HL-60 (cell line): Measurements from ENCODE around the gene LIN52.

Experiments used
- DNase-seq, 2 experiments: peaks; one replicate each; pipeline ENCODE4 v3.0.0-alpha.2; 2010 to 2020; ENCODE audit warnings: low read depth in 1 of 2, low spot score in 1 of 2
- H3K27ac ChIP-seq: fragments of 250-450 bp; sonication (Bioruptor Pico); replicated peaks from 2 replicates; pipeline ENCODE4 v1.5.1; 2020; ENCODE audit warnings: mild to moderate bottlenecking, moderate library complexity
- H3K27me3 ChIP-seq: fragments of 250-450 bp; sonication (Bioruptor Pico); 2 replicates; pipeline ENCODE4 v1.5.1; 2021; ENCODE audit warnings: mild to moderate bottlenecking, moderate library complexity; ENCODE audit not compliant: insufficient read depth, poor library complexity, severe bottlenecking
- H3K4me3 ChIP-seq: replicated peaks from 2 replicates; pipeline ENCODE4 v1.5.1; 2011; ENCODE audit warnings: mild to moderate bottlenecking, control low read depth, low read length; ENCODE audit not compliant: insufficient read depth
- CTCF ChIP-seq: IDR thresholded peaks from one replicate; pipeline ENCODE4 v1.5.1; 2011; ENCODE audit warnings: low read length, control low read depth, inconsistent platforms; ENCODE audit not compliant: insufficient read depth
- GABPA ChIP-seq: IDR thresholded peaks from 2 replicates; pipeline ENCODE4 v1.6.1; 2012; ENCODE audit warnings: low read depth
- POLR2AphosphoS5 ChIP-seq: IDR thresholded peaks from 2 replicates; pipeline ENCODE4 v1.6.1; 2012; ENCODE audit warnings: low read depth
- REST ChIP-seq: IDR thresholded peaks from 2 replicates; pipeline ENCODE4 v1.6.1; 2012; ENCODE audit warnings: low read depth; ENCODE audit not compliant: insufficient replicate concordance
- SPI1 ChIP-seq: IDR thresholded peaks from 2 replicates; pipeline ENCODE4 v1.6.1; 2012; ENCODE audit warnings: low read depth, mild to moderate bottlenecking, borderline replicate concordance

Gene LIN52

DNA sequence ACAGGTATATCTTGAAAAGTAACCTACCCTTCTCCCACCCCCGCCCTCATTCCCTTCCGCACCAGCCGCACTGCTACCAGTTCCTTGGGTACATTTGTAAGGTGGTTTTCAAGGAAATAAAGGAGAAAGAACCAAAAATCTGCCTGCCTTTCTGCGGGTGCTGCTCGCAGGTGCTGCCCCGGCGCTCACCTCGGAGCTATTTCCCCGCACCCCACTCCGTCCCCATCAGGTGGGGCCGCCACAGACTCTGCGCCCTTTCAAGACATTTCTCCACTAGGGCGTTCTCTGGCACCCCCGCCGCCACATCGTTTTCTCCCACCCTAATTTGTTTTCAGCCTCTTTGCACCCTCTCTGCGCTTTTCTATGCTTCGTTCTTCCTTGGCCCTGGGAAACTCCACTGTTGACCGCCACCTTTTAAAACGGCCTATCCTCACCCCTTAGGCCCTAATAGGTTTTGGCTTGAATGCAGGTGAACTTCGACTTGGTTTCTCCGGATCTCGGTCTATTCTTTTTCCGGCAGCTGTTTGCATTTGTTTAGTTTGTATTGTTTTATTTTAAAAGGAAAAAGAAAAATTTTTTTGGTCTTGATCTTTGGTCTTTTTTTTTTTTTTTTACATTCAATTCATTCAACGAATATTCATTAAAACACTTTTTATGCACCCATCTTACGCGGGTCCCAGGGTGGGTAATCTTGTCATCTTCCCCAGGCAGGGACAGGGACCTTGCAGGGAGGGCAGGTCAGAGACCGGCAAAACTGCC, 157.4 kb downstream of the LIN52 start:
- no peak overlapping the region for H3K4me3 ChIP-seq

DNA sequence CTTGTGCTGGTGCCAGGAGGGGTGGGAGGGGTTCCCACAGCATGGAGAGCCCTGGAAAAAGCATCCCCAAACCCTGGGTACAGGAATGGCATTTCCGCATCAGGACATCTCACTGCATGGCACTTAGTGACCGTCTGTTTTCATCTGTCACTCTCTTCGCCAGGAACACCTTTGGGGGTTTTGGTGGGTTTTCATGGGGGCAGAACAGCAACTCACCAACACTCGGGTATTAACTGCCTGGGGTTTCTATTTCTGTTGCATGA, 158.0 kb downstream of the LIN52 start:
- TF ChIP-seq SPI1 (no peak), CTCF (no peak), POLR2AphosphoS5 (no peak), REST (no peak), GABPA (no peak)
- H3K27me3 ChIP-seq: peaks cover 18% of the 10 kb centered on the region
- no peak for DNase-seq

More for the DNA sequence above, 157.4 kb downstream of the LIN52 start:
- TF ChIP-seq GABPA (no peak), SPI1 (no peak), POLR2AphosphoS5 (no peak), REST (no peak), CTCF (no peak)
- no peak overlapping the region for H3K27ac ChIP-seq
- H3K27me3 ChIP-seq: peaks cover 18% of the 10 kb centered on the region
- no peak for DNase-seq

DNA sequence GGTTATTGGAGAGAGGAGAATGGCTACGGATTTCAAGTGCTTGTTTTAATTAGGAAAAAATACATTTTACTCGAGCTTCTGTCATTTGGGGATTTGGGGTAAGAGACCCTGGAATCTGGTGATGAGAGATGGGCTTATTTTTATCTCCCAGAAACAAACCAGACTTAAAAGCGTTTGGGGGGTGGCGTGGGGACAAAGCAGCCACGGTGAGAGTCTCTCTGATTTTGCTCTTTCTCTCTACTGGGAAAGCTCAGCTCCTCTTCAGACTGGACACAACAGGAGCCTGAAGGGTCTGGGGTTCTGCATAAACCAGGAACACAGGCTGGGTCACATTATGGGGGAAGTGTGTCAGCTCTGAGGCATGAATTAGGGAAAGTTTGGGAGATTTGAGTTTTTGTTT, 158.3 kb downstream of the LIN52 start:
- DNase-seq: no peak
- H3K4me3 ChIP-seq: no peak overlapping the region
- TF ChIP-seq GABPA (no peak), POLR2AphosphoS5 (no peak), SPI1 (no peak), CTCF (no peak), REST (no peak)
- H3K27me3 ChIP-seq: peaks cover 18% of the 10 kb centered on the region
- H3K27ac ChIP-seq: no peak overlapping the region

More for the DNA sequence above, 158.0 kb downstream of the LIN52 start:
- no peak overlapping the region for H3K4me3 ChIP-seq
- no peak overlapping the region for H3K27ac ChIP-seq
